HG02588 (cell line): ENCODE data around the gene TUBGCP6.

Experiments
- ATAC-seq: cut with Tn5 transposase; IDR thresholded peaks from one replicate; pipeline ENCODE4 v1.9.1; 2021; ENCODE audit warnings: mild to moderate bottlenecking, moderate library complexity; ENCODE audit not compliant: unreplicated experiment

The TUBGCP6 gene

GRCh38 chr22:50198624-50199017 lies 46.2 kb downstream of the TUBGCP6 start:
- ATAC-seq, result no peak

- ATAC-seq, result no peak
Observed at GRCh38 chr22:50197856-50198623, 46.8 kb downstream of the TUBGCP6 start.

GRCh38 chr22:50197000-50197800 lies 47.6 kb downstream of the TUBGCP6 start:
- no peak for ATAC-seq

- no peak for ATAC-seq
Observed at GRCh38 chr22:50196256-50196655, 48.6 kb downstream of the TUBGCP6 start.

- ATAC-seq, result no peak
Observed at GRCh38 chr22:50194037-50194805, 50.6 kb downstream of the TUBGCP6 start.

- no peak for ATAC-seq
Observed at GRCh38 chr22:50193621-50194020, 51.2 kb downstream of the TUBGCP6 start.

- no peak for ATAC-seq
Observed at GRCh38 chr22:50192436-50193204, 52.2 kb downstream of the TUBGCP6 start.

GRCh38 chr22:50190941-50191741 lies 53.7 kb downstream of the TUBGCP6 start:
- ATAC-seq, result no peak

- ATAC-seq, result peak; percentile 35
Observed at GRCh38 chr22:50190182-50190940, 54.5 kb downstream of the TUBGCP6 start.

GRCh38 chr22:50189849-50190181 lies 55.0 kb downstream of the TUBGCP6 start:
- ATAC-seq, result no peak

GRCh38 chr22:50189184-50189848 lies 55.5 kb downstream of the TUBGCP6 start:
- ATAC-seq, result no peak

- no peak for ATAC-seq
Observed at GRCh38 chr22:50188356-50188755, 56.5 kb downstream of the TUBGCP6 start.

- ATAC-seq, result no peak
Observed at GRCh38 chr22:50186761-50187523, 57.9 kb downstream of the TUBGCP6 start.

GRCh38 chr22:50186181-50186714 lies 58.6 kb downstream of the TUBGCP6 start:
- no peak for ATAC-seq

- peak; percentile 41 for ATAC-seq
Observed at GRCh38 chr22:50185375-50186087, 59.3 kb downstream of the TUBGCP6 start, which contains the start of gene TRABD. Gene TRABD (plus strand): TSS chr22:50185913. CDS start chr22:50193061, 7,148 bp downstream.

- no peak for ATAC-seq
Observed at GRCh38 chr22:50184902-50185374, 59.9 kb downstream of the TUBGCP6 start.
